Skin epidermis (tissue), 12 donors: ENCODE results near the gene OAS3.

ENCODE experiments used
- H3K27ac ChIP-seq, 21 experiments: fragments of 200-600 bp; sonication (generic) in 11 of 21; one replicate each; pipeline ENCODE4 v1.5.0; 2020; ENCODE audit warnings: mild to moderate bottlenecking in 3 of 21, inconsistent platforms in 2 of 21, moderate library complexity in 2 of 21
- H3K4me3 ChIP-seq, 7 experiments: fragments of 200-600 bp; sonication (generic) in 2 of 7; one replicate each; pipeline ENCODE4 v1.5.0; 2020; ENCODE audit warnings: inconsistent platforms in 2 of 7, mild to moderate bottlenecking in 2 of 7, moderate library complexity in 1 of 7

The OAS3 gene, protein sequence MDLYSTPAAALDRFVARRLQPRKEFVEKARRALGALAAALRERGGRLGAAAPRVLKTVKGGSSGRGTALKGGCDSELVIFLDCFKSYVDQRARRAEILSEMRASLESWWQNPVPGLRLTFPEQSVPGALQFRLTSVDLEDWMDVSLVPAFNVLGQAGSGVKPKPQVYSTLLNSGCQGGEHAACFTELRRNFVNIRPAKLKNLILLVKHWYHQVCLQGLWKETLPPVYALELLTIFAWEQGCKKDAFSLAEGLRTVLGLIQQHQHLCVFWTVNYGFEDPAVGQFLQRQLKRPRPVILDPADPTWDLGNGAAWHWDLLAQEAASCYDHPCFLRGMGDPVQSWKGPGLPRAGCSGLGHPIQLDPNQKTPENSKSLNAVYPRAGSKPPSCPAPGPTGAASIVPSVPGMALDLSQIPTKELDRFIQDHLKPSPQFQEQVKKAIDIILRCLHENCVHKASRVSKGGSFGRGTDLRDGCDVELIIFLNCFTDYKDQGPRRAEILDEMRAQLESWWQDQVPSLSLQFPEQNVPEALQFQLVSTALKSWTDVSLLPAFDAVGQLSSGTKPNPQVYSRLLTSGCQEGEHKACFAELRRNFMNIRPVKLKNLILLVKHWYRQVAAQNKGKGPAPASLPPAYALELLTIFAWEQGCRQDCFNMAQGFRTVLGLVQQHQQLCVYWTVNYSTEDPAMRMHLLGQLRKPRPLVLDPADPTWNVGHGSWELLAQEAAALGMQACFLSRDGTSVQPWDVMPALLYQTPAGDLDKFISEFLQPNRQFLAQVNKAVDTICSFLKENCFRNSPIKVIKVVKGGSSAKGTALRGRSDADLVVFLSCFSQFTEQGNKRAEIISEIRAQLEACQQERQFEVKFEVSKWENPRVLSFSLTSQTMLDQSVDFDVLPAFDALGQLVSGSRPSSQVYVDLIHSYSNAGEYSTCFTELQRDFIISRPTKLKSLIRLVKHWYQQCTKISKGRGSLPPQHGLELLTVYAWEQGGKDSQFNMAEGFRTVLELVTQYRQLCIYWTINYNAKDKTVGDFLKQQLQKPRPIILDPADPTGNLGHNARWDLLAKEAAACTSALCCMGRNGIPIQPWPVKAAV

GRCh38 chr12:112937741-112938719 lies at the start of gene OAS3:
TSS of gene OAS3 (plus strand) at chr12:112938474. CDS start at chr12:112938531, 57 bp downstream.
- peak within 1 kb of the TSS; percentile 53 to 86 (median 76) for H3K4me3 ChIP-seq
- H3K27ac ChIP-seq = peak within 1 kb of the TSS; percentile 45 to 98 (median 89)

- Histone ChIP-seq H3K27ac (no peak overlapping the region), H3K4me3 (no peak overlapping the region)
These were observed 46.9 kb upstream of the OAS3 start for GRCh38 chr12:112891093-112892024.

- H3K27ac ChIP-seq = no peak overlapping the region
These were observed 45.4 kb upstream of the OAS3 start for GRCh38 chr12:112892856-112893255.

DNA sequence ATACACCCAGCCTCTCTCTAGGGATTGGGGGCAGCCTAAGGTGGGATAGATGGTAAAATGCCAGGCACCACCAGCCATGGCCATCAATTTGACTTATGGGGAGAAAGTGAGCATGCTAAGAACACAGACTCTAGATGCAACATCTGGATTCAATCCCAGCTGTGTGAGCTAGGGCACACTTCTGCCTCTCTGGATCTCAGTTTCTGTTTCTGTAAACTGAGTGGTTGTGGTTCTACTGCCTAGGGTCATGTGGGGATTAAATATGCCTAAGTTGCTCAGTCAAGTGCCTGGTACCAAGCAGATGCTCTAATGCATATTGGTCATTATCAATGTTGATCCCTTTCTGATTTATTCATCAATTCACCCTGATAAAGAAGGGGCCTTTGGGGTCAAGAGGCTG lies 44.1 kb upstream of the OAS3 start:
- Histone ChIP-seq H3K27ac (no peak overlapping the region), H3K4me3 (no peak overlapping the region)

More at GRCh38 chr12:112892856-112893255, 45.4 kb upstream of the OAS3 start:
- H3K4me3 ChIP-seq = no peak overlapping the region

- Histone ChIP-seq H3K4me3 (no peak overlapping the region), H3K27ac (no peak overlapping the region)
These were observed 39.9 kb upstream of the OAS3 start for GRCh38 chr12:112898380-112898779.

- H3K27ac ChIP-seq = no peak overlapping the region
These were observed 37.8 kb upstream of the OAS3 start for GRCh38 chr12:112900298-112901145.

DNA sequence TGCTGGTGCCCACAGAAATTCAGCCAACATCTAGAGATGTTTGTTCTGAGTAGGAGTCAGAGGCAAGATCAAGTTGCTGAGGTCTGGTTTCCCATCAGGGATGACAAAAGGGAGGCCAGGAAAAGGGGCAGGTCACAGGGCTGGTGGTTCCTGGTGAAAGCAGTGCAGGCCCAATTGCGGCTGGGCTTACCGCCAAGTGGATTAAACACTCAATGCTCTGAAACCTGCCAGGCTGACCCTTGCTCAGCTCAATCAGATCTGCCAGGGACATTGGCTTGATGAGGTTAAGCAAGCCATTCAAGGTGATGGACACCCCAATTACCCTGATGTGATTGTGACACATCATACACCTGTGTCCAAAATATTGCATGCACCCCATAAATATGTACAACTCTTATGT lies 37.0 kb upstream of the OAS3 start:
- Histone ChIP-seq H3K27ac (no peak overlapping the region), H3K4me3 (no peak overlapping the region)

More at GRCh38 chr12:112900298-112901145, 37.8 kb upstream of the OAS3 start:
- H3K4me3 ChIP-seq = no peak overlapping the region

- Histone ChIP-seq H3K4me3 (no peak overlapping the region), H3K27ac (peak overlapping the region in 3 of 21 experiments; percentile 3 to 90 (median 16))
These were observed 33.7 kb upstream of the OAS3 start for GRCh38 chr12:112904571-112904970.

DNA sequence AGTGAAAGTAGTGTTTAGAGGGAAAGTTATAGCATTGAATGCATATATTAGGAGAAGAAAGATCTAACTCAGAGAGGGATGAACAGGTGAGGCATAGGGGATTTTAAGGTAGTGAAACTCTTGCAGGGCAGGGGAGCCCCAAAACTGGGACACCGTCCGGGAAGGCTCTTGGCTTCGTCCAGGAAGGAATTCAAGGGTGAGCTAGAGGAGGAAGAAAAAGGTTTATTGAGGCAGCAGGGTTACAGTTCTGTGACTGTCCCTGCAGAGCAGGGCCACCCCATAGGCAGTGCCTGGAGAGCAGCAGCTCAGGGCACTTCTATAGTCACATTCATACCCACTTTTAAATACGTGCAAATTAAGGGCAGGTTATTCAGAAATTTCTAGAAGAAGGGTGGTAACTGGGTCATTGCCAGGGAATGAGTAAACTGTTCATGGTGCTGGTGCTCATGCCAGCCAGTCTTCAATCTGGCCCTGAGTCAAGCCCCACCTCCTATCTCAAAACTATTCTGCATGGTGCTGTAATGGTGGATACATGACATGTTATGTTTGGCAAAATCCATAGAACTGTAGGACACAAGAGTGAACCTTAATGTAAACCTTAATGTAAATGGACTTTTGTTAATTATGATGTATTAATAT lies 32.7 kb upstream of the OAS3 start:
- Histone ChIP-seq H3K27ac (peak overlapping the region in 9 of 21 experiments; percentile 31 to 94 (median 85)), H3K4me3 (no peak overlapping the region)

DNA sequence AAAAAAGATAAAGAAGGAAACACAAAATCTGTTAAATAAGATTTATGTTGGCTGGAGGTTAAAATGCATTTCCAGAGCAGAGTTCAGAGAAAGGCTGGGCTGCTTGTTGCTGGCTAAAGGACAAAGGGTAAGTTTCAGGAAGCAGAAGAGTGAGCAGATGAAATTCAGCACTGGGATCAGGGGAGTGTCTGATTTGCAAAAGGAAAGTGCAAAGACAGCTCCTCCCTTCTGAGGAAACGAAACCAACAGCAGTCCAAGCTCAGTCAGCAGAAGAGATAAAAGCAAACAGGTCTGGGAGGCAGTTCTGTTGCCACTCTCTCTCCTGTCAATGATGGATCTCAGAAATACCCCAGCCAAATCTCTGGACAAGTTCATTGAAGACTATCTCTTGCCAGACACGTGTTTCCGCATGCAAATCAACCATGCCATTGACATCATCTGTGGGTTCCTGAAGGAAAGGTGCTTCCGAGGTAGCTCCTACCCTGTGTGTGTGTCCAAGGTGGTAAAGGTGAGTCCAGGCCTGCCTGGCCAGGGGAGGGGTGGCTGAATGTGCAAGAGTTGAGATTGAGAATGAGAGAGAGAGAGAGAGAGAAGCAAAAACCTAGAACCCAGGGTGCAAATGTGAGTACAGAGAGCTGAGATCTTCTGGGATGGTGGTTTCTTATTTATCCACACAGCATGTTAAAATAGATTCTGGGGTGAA lies 31.4 kb upstream of the OAS3 start, which contains the start of gene OAS1:
OAS1 (plus strand) TSS at position 251 of the 703 bp plus-strand sequence; CDS start at position 329, 78 bp downstream.
- peak within 1 kb of the TSS; percentile 33 to 51 (median 44) for H3K4me3 ChIP-seq
- peak within 1 kb of the TSS in 20 of 21 experiments; percentile 45 to 94 (median 76) for H3K27ac ChIP-seq

GRCh38 chr12:112907415-112908157 lies 30.7 kb upstream of the OAS3 start:
- H3K27ac ChIP-seq = peak overlapping the region in 18 of 21 experiments; percentile 45 to 94 (median 76)
- peak overlapping the region; percentile 33 to 51 (median 44) for H3K4me3 ChIP-seq

GRCh38 chr12:112908548-112908947 lies 29.7 kb upstream of the OAS3 start:
- peak overlapping the region in 11 of 21 experiments; percentile 1 to 94 (median 72) for H3K27ac ChIP-seq
- H3K4me3 ChIP-seq = peak overlapping the region in 5 of 7 experiments; percentile 33 to 51 (median 38)

DNA sequence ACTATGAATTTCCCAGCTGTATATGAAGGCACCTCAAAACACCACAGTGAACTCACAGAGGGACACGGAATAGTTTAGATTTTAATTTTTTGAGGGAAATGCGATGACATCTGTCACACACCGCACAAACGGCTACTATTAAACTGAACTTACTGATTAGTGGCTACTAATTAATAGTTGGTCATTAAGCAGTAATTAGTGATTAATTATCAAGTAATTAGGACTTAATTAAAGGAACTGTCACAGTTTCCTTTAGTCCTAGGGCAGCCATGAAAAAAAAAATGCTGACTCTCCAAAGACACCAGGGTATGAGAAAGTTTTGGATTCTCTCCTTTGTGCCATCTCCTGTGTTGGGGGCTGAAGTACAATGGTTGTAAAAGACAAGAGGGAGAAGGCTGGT lies 28.6 kb upstream of the OAS3 start:
- H3K27ac ChIP-seq = peak overlapping the region in 1 of 21 experiments; percentile 86
- no peak overlapping the region for H3K4me3 ChIP-seq

DNA sequence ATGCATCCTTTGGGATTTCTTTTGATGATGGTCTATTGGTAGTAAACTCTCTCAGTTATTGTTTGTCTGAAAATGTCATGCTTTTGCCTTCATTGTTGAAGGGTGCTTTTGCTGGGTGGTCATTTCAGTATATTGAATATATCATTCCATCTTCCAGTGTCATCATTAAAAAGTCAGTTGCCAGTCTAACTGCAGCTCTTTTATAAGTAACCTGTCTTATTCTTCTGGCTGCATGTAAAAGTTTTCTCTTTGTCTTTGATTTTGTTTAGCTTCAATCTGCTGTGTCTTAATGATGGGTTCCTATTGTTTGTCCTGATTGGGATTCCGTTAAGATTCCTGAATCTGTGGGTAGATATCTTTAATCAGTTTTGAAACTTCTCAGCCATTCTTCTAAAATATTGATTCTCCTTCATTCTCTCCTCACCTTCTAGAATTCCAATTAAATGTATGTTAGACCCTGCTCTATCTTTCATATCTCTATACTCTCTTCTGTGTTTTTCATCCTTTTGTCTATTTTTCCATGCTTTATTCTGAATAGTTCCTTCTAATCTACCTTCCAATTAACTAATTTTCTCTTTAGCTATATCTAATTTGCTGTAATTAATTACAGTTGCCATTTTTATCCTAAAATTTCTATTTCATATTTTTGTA lies 25.1 kb upstream of the OAS3 start:
- no peak overlapping the region for H3K4me3 ChIP-seq
- H3K27ac ChIP-seq = no peak overlapping the region
